IMR-90 (cell line): ENCODE data around the gene MRPL23. TPM values are rescaled to one million over a fixed set of nuclear protein-coding genes. Genes with fewer than 3 reads are reported as not detected.

ENCODE experiments used
- ATAC-seq: fragments of 200-7000 bp; cut with Tn5 transposase; 2 replicates; pipeline ENCODE4 v1.9.1; 2020; ENCODE audit warnings: low read depth, mild to moderate bottlenecking, moderate library complexity
- BruUV-seq: library from RNA; stranded (reverse); fragments of 400-500 nt; replicated peaks from 2 replicates; lab custom pipeline; 2021; lab: Mats Ljungman, UMichigan
- CTCF ChIA-PET: fragments of 300-600 bp; formaldehyde crosslinking; extraction: SDS; loops from one replicate; lab custom pipeline; 2021; ENCODE audit warnings: antibody characterized with exemption; lab: Yijun Ruan, JAX
- POLR2A ChIA-PET: fragments of 300-600 bp; sonication (Branson Sonifier 250); formaldehyde crosslinking; loops from one replicate; lab custom pipeline; 2022; ENCODE audit warnings: antibody characterized with exemption; ENCODE audit not compliant: unreplicated experiment; lab: Charles Lee
- DNase-seq: peaks from one replicate; pipeline ENCODE4 v3.0.0; 2013
- H2AFZ ChIP-seq: replicated peaks from 2 replicates; pipeline ENCODE3; 2013; ENCODE audit warnings: low read length, mild to moderate bottlenecking; ENCODE audit not compliant: poor library complexity
- H2AK5ac ChIP-seq: 2 replicates; pipeline ENCODE4 v1.6.1; 2013; ENCODE audit warnings: low read depth, low read length, inconsistent platforms
- H2AK9ac ChIP-seq: replicated peaks from 2 replicates; pipeline ENCODE3; 2013; ENCODE audit warnings: mild to moderate bottlenecking, low read depth, low read length, moderate library complexity; ENCODE audit not compliant: poor library complexity
- H2BK120ac ChIP-seq: 2 replicates; pipeline ENCODE4 v1.6.1; 2013; ENCODE audit warnings: low read depth, low read length, inconsistent platforms
- H2BK15ac ChIP-seq: 3 replicates; pipeline ENCODE4 v1.6.1; 2013; ENCODE audit warnings: low read depth, low read length, inconsistent platforms
- H2BK20ac ChIP-seq: 2 replicates; pipeline ENCODE4 v1.6.1; 2013; ENCODE audit warnings: low read depth, mild to moderate bottlenecking, inconsistent platforms, low read length, moderate library complexity
- H2BK5ac ChIP-seq: 2 replicates; pipeline ENCODE4 v1.6.1; 2013; ENCODE audit warnings: mild to moderate bottlenecking, low read depth, low read length, inconsistent platforms; ENCODE audit not compliant: poor library complexity, severe bottlenecking
- H3K14ac ChIP-seq: replicated peaks from 2 replicates; pipeline ENCODE4 v1.6.1; 2013; ENCODE audit warnings: low read depth, low read length, inconsistent platforms
- H3K18ac ChIP-seq: 2 replicates; pipeline ENCODE4 v1.6.1; 2013; ENCODE audit warnings: low read depth, low read length, control low read depth
- H3K23ac ChIP-seq: 2 replicates; pipeline ENCODE4 v1.6.1; 2013; ENCODE audit warnings: low read depth, low read length, inconsistent platforms
- H3K27ac ChIP-seq: 2 replicates; pipeline ENCODE4 v1.5.1; 2013; ENCODE audit warnings: mild to moderate bottlenecking, control low read depth, low read length; ENCODE audit not compliant: insufficient read depth
- H3K27me3 ChIP-seq: 2 replicates; pipeline ENCODE4 v1.6.1; 2013; ENCODE audit warnings: low read length; ENCODE audit not compliant: control insufficient read depth, insufficient read depth
- H3K36me3 ChIP-seq: 2 replicates; pipeline ENCODE4 v1.6.1; 2013; ENCODE audit warnings: low read length, mixed read lengths; ENCODE audit not compliant: control insufficient read depth, insufficient read depth
- H3K4ac ChIP-seq: 2 replicates; pipeline ENCODE4 v1.6.1; 2013; ENCODE audit warnings: low read depth, low read length, inconsistent platforms
- H3K4me1 ChIP-seq: 2 replicates; pipeline ENCODE4 v1.6.1; 2013; ENCODE audit warnings: low read length, mixed read lengths; ENCODE audit not compliant: control insufficient read depth, insufficient read depth
- H3K4me2 ChIP-seq: 2 replicates; pipeline ENCODE4 v1.6.1; 2013; ENCODE audit warnings: low read depth, mild to moderate bottlenecking, control low read depth, low read length, moderate library complexity
- H3K4me3 ChIP-seq: 2 replicates; pipeline ENCODE4 v1.5.1; 2013; ENCODE audit warnings: low read depth, mild to moderate bottlenecking, control low read depth, low read length, moderate library complexity; ENCODE audit not compliant: insufficient read depth
- H3K56ac ChIP-seq: 2 replicates; pipeline ENCODE4 v1.6.1; 2013; ENCODE audit warnings: low read length, inconsistent platforms; ENCODE audit not compliant: insufficient read depth; ENCODE audit errors: extremely low read depth
- H3K79me1 ChIP-seq, 2 experiments: 2 replicates each; pipeline ENCODE4 v1.6.1; 2013; ENCODE audit warnings: low read length in 2 of 2, inconsistent platforms in 1 of 2, low read depth in 1 of 2
- H3K9ac ChIP-seq: 2 replicates; pipeline ENCODE4 v1.6.1; 2013; ENCODE audit warnings: low read depth, low read length, control low read depth
- H3K9me1 ChIP-seq: 2 replicates; pipeline ENCODE4 v1.6.1; 2013; ENCODE audit warnings: low read length, inconsistent platforms; ENCODE audit not compliant: insufficient read depth
- H3K9me3 ChIP-seq: 2 replicates; pipeline ENCODE4 v1.6.1; 2013; ENCODE audit warnings: low read length; ENCODE audit not compliant: control insufficient read depth, insufficient read depth
- H4K20me1 ChIP-seq: 2 replicates; pipeline ENCODE4 v1.6.1; 2013; ENCODE audit warnings: low read length, inconsistent platforms; ENCODE audit not compliant: insufficient read depth
- H4K5ac ChIP-seq: 2 replicates; pipeline ENCODE4 v1.6.1; 2013; ENCODE audit warnings: mild to moderate bottlenecking, low read depth, low read length, control low read depth
- H4K8ac ChIP-seq, 2 experiments: 2 replicates each; pipeline ENCODE4 v1.6.1; 2013; ENCODE audit warnings: low read depth in 2 of 2, low read length in 2 of 2, control low read depth in 1 of 2, inconsistent platforms in 1 of 2
- H4K91ac ChIP-seq: 2 replicates; pipeline ENCODE4 v1.6.1; 2013; ENCODE audit warnings: low read depth, low read length, inconsistent platforms; ENCODE audit not compliant: insufficient read depth
- BHLHE40 ChIP-seq: fragments of 150-350 bp; IDR thresholded peaks from 2 replicates; pipeline ENCODE4 v1.6.1; 2016; ENCODE audit warnings: mild to moderate bottlenecking, low read depth, low read length
- CEBPB ChIP-seq: IDR thresholded peaks from 2 replicates; pipeline ENCODE4 v1.6.1; 2012; ENCODE audit warnings: low read depth, low read length, improper control_type of control experiment
- CHD1 ChIP-seq: IDR thresholded peaks from 2 replicates; pipeline ENCODE4 v1.6.1; 2012; ENCODE audit warnings: low read depth, low read length, improper control_type of control experiment
- CTCF ChIP-seq: conservative IDR thresholded peaks from 2 replicates; pipeline ENCODE4 v1.5.1; 2012; ENCODE audit warnings: mild to moderate bottlenecking, low read depth, low read length, improper control_type of control experiment
- FOS ChIP-seq: fragments of 150-350 bp; IDR thresholded peaks from 2 replicates; pipeline ENCODE4 v1.6.1; 2016; ENCODE audit warnings: low read depth, low read length
- MAFK ChIP-seq: IDR thresholded peaks from 2 replicates; pipeline ENCODE4 v1.6.1; 2012; ENCODE audit warnings: low read depth, low read length, improper control_type of control experiment
- MAZ ChIP-seq: IDR thresholded peaks from 2 replicates; pipeline ENCODE4 v1.6.1; 2012; ENCODE audit warnings: low read depth, mild to moderate bottlenecking, low read length, improper control_type of control experiment, moderate library complexity, borderline replicate concordance
- MXI1 ChIP-seq: IDR thresholded peaks from 2 replicates; pipeline ENCODE4 v1.6.1; 2012; ENCODE audit warnings: low read depth, mild to moderate bottlenecking, low read length, moderate library complexity, borderline replicate concordance
- NFE2L2 ChIP-seq: fragments of 150-350 bp; IDR thresholded peaks from 2 replicates; pipeline ENCODE4 v1.6.1; 2016; ENCODE audit warnings: low read depth, mild to moderate bottlenecking, low read length
- POLR2A ChIP-seq: IDR thresholded peaks from 2 replicates; pipeline ENCODE4 v1.6.1; 2012; ENCODE audit warnings: mild to moderate bottlenecking, low read depth, low read length
- RAD21 ChIP-seq: IDR thresholded peaks from 2 replicates; pipeline ENCODE4 v1.6.1; 2012; ENCODE audit warnings: low read length, improper control_type of control experiment
- RFX5 ChIP-seq: IDR thresholded peaks from 2 replicates; pipeline ENCODE4 v1.8.0; 2012; ENCODE audit warnings: low read depth, mild to moderate bottlenecking, low read length, moderate library complexity
- SMC3 ChIP-seq: fragments of 150-350 bp; IDR thresholded peaks from 2 replicates; pipeline ENCODE4 v1.6.1; 2016; ENCODE audit warnings: low read depth, mild to moderate bottlenecking, antibody characterized with exemption, low read length, moderate library complexity
- USF2 ChIP-seq: fragments of 150-350 bp; IDR thresholded peaks from 2 replicates; pipeline ENCODE4 v1.6.1; 2017; ENCODE audit warnings: mild to moderate bottlenecking, antibody characterized with exemption, low read length, low read depth
- WGBS, 2 experiments: methylation state at CpG; one replicate each; pipeline versions ENCODE4 v1.1.5 to v1.1.7; 2013; ENCODE audit warnings: missing lambda C conversion rate in 2 of 2; ENCODE audit not compliant: insufficient read length in 1 of 2; ENCODE audit errors: extremely low coverage in 2 of 2; 5-methylcytosine and 5-hydroxymethylcytosine counted together
- dilution Hi-C: fragments of 300-500 bp; cut with HindIII; formaldehyde crosslinking; loops from one replicate; pipeline ENCODE4 v1.14.3; 2018; ENCODE audit warnings: low sequenced_read_pairs; ENCODE audit not compliant: unreplicated experiment
- in situ Hi-C: fragments of 300-500 bp; cut with MboI; formaldehyde crosslinking; loops from 3 replicates; pipeline ENCODE4 v1.14.3; 2019; ENCODE audit warnings: low sequenced_read_pairs, inconsistent platforms, mixed read lengths
- intact Hi-C: fragments of 100-400 bp; cut with micrococcal nuclease; formaldehyde crosslinking; loops from 2 replicates; pipeline ENCODE4 v1.10.0; 2022
- polyA plus RNA-seq, 3 experiments: library from polyadenylated mRNA; depleted of rRNA; stranded (reverse); fragments of >200 nt; gene quantifications; 2 replicates each; pipeline ENCODE4 v1.2.3, GENCODE V29; 2012; ENCODE audit warnings: low replicate concordance in 1 of 3
- total RNA-seq: library from RNA; depleted of rRNA; stranded (reverse); fragments of >200 nt; gene quantifications from 2 replicates; pipeline ENCODE4 v1.2.3, GENCODE V29; 2012
- TF ChIP-seq, protein P1 (sequence below): fragments of 150-350 bp; IDR thresholded peaks from 2 replicates; pipeline ENCODE4 v1.6.1; 2016; ENCODE audit warnings: low read depth, mild to moderate bottlenecking, low read length, moderate library complexity, borderline replicate concordance

Gene MRPL23
- total and polyA plus RNA-seq, 2 of the 4 experiments (the other 2 are of a cell fraction): 68.4 to 114 TPM

GRCh38 chr11:1918436-1919315 is 28.5 kb upstream of the MRPL23 start:
- Histone ChIP-seq H2BK20ac (no peak overlapping the region), H3K9ac (no peak overlapping the region), H2BK15ac (no peak overlapping the region), H2AFZ (no peak overlapping the region), H2BK120ac (no peak overlapping the region), H3K4me2 (no peak overlapping the region), H3K27ac (no peak overlapping the region), H3K9me1 (no peaks in the 10 kb centered on the region), H3K4me3 (no peak overlapping the region), H4K8ac (no peak overlapping the region), H3K79me1 (no peaks in the 10 kb centered on the region), H3K4me1 (no peaks in the 10 kb centered on the region), H2AK5ac (no peak overlapping the region), H3K4ac (no peak overlapping the region), H2BK5ac (no peak overlapping the region), H3K14ac (no peak overlapping the region), H3K27me3 (peaks cover 10% of the 10 kb centered on the region), H3K56ac (no peak overlapping the region), H4K5ac (no peak overlapping the region), H4K91ac (no peak overlapping the region), H3K36me3 (no peaks in the 10 kb centered on the region), H3K9me3 (no peaks in the 10 kb centered on the region), H4K20me1 (no peaks in the 10 kb centered on the region; the same call in 1 of the 2 replicates), H3K23ac (no peak overlapping the region), H2AK9ac (no peak overlapping the region), H3K18ac (no peak overlapping the region)
- POLR2A ChIA-PET: no interaction called here
- ATAC-seq (no peak), DNase-seq (no peak)
- CTCF ChIA-PET: no interaction called here
- in situ Hi-C loops: no loop called here
- intact Hi-C loops: no loop called here
- dilution Hi-C loops: no loop called here
- WGBS, 2 experiments: no CpG with 5 or more reads among the region's 29 CpGs
- no TSS peak for BruUV-seq
- TF ChIP-seq CEBPB (no peak), NFE2L2 (no peak), MAZ (no peak), RFX5 (no peak), SMC3 (no peak), BHLHE40 (no peak), CHD1 (no peak), USF2 (no peak), MXI1 (no peak), RAD21 (no peak), CTCF (no peak), FOS (no peak), MAFK (no peak), POLR2A (no peak)
- TF ChIP-seq, protein P1, sequence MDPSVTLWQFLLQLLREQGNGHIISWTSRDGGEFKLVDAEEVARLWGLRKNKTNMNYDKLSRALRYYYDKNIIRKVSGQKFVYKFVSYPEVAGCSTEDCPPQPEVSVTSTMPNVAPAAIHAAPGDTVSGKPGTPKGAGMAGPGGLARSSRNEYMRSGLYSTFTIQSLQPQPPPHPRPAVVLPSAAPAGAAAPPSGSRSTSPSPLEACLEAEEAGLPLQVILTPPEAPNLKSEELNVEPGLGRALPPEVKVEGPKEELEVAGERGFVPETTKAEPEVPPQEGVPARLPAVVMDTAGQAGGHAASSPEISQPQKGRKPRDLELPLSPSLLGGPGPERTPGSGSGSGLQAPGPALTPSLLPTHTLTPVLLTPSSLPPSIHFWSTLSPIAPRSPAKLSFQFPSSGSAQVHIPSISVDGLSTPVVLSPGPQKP: no peak
